Kidney epithelial cell (primary cell): ENCODE data around the gene PEX26. TPM values are rescaled to one million over a fixed set of nuclear protein-coding genes. Genes with fewer than 3 reads are reported as not detected.
"Not testable (repeated sequence)": the region's sequence is repeated elsewhere in the genome, so short reads cannot be mapped to it uniquely, and the experiment has no call there.

Experiments
- DNase-seq: peaks from one replicate; pipeline ENCODE4 v3.0.0-alpha.2; 2010; ENCODE audit warnings: low read depth
- H3K27me3 ChIP-seq: 2 replicates; pipeline ENCODE4 v1.6.0; 2011; ENCODE audit warnings: low read length; ENCODE audit not compliant: control insufficient read depth, insufficient read depth
- H3K36me3 ChIP-seq: 2 replicates; pipeline ENCODE4 v1.5.1; 2011; ENCODE audit warnings: low read length; ENCODE audit not compliant: control insufficient read depth, insufficient read depth
- H3K4me3 ChIP-seq: 2 replicates; pipeline ENCODE4 v1.5.1; 2011; ENCODE audit warnings: low read depth, mild to moderate bottlenecking, control low read depth, low read length
- total RNA-seq: library from RNA; depleted of rRNA; stranded (reverse); fragments of >200 nt; gene quantifications from 2 replicates; pipeline ENCODE4 v1.2.3, GENCODE V29; 2015
- TF ChIP-seq, protein P1 (sequence below): IDR thresholded peaks from 2 replicates; pipeline ENCODE4 v1.5.1; 2011; ENCODE audit warnings: mild to moderate bottlenecking, moderate library complexity, low read length, control low read depth, inconsistent platforms; ENCODE audit not compliant: insufficient read depth, poor library complexity, severe bottlenecking

Gene PEX26
- total RNA-seq, 1 donor from 2014 or later = 32.4 TPM

GRCh38 chr22:18073467-18073866 is 4.3 kb upstream of the PEX26 start:
- TF ChIP-seq, protein P1, sequence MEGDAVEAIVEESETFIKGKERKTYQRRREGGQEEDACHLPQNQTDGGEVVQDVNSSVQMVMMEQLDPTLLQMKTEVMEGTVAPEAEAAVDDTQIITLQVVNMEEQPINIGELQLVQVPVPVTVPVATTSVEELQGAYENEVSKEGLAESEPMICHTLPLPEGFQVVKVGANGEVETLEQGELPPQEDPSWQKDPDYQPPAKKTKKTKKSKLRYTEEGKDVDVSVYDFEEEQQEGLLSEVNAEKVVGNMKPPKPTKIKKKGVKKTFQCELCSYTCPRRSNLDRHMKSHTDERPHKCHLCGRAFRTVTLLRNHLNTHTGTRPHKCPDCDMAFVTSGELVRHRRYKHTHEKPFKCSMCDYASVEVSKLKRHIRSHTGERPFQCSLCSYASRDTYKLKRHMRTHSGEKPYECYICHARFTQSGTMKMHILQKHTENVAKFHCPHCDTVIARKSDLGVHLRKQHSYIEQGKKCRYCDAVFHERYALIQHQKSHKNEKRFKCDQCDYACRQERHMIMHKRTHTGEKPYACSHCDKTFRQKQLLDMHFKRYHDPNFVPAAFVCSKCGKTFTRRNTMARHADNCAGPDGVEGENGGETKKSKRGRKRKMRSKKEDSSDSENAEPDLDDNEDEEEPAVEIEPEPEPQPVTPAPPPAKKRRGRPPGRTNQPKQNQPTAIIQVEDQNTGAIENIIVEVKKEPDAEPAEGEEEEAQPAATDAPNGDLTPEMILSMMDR = no peak
- no peaks in the 10 kb centered on the region for H3K36me3 ChIP-seq
- no peak for DNase-seq
- no peaks in the 10 kb centered on the region for H3K27me3 ChIP-seq
- no peak overlapping the region for H3K4me3 ChIP-seq

DNA sequence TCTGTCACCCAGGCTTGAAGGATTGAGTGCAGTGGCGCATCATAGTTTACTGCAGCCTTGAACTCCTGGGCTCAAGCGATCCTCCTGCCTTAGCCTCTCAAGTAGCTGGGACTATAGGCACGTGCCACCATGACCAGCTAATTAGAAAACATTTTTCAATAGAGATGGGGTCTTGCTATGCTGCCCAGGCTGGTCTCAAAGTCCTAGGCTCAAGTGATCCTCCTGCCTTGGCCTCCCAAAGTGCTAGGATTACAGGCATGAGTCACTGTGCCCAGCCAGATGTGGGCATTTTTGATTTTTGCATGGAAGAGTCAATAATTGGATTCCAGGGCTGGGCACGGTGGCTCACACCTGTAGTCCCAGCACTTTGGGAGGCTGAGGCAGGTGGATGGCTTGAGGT is 3.9 kb upstream of the PEX26 start:
- not testable (repeated sequence) for DNase-seq, H3K36me3 ChIP-seq, H3K4me3 ChIP-seq, H3K27me3 ChIP-seq

DNA sequence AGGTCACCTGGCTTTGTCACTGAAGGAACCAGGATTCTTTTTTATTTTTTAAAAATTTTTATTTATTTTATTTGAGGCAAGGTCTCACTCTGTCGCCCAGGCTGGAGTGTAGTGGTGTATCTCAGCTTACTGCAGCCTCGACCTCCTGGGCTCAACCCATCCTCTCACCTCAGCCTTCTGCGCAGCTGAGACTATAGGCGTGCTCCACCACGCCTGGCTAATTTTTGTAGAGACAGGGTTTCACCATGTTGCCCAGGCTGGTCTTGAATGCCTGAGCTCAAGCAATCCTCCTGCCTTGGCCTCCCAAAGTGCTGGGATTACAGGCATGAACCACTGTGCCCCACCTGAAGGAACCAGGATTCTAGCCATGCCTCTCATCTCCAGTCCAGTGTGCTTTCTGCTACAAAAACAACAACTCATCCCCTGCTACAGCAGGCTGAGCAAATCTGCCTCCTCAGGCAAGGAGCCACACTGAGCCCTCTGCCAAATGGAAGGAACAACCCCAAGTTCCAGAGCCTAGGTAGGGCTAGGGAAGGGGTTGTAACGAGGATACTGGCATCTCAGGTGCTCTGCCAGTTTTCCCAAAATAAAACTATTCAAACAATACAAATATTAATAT is 2.6 kb upstream of the PEX26 start:
- H3K4me3 ChIP-seq = no peak overlapping the region
- H3K36me3 ChIP-seq = no peaks in the 10 kb centered on the region
- TF ChIP-seq, protein P1 = no peak
- no peaks in the 10 kb centered on the region for H3K27me3 ChIP-seq
- no peak for DNase-seq

- no peak for DNase-seq
- TF ChIP-seq, protein P1 = peak; percentile 74
- Histone ChIP-seq H3K27me3 (no peaks in the 10 kb centered on the region), H3K4me3 (no peak overlapping the region), H3K36me3 (no peaks in the 10 kb centered on the region)
Observed at GRCh38 chr22:18075720-18076497, 1.9 kb upstream of the PEX26 start.

DNA sequence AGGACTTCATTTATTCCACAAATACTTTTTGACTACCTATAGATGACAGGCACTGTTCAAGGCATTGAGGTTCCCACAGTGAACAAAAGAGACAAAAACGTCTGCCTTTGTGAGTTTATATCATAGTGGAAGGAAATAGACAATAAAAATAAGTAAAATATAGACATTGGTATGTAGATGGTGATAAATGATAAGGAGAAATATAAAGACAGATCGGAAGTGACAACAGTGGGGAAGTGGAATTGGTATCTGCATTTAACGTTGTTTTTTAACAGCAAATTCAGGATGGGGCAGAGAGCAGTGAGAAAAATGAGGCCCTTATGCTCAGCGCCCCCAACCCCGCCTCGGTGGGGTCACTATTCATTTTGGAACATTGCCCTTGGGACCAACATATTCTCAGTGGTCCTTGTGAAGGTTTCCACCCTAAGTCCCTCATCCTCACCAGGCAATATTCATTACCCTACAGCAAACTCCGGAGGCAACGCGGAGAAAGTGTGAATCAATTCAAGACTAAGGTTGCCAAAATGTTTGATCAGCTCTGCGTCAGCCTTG is 627 bp upstream of the PEX26 start:
- Histone ChIP-seq H3K4me3 (peak overlapping the region; percentile 89), H3K36me3 (no peaks in the 10 kb centered on the region), H3K27me3 (no peaks in the 10 kb centered on the region)
- DNase-seq = no peak
- TF ChIP-seq, protein P1 = no peak

DNA sequence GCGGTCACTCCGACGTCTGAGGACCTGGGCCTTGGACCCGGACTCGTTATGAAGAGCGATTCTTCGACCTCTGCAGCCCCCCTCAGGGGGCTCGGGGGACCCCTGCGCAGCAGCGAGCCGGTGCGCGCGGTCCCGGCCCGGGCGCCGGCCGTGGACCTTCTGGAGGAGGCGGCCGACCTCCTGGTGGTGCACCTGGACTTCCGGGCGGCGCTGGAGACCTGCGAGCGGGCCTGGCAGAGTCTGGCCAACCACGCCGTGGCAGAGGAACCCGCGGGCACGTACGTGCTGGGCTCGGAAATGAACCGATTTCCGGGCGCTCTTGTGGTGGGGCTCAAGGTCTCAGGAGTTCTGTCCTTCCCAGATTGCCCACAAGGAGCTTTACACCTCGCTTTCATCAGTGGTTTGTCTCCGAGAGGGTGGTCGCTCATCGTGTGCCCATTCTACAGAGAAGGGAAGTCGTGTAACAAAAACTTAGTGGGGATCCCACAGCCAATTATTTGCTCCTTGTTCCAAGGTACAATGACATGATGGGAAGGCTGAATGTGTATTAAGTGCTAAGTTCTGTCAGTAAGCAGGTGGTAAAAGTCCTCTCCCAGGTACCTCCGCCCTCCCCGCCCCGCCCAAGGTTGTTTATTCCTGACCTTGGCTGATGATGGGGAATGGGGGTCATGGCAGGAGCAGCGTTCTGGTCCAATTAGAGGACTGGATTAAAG is 695 bp downstream of the PEX26 start:
- no peak for DNase-seq
- Histone ChIP-seq H3K4me3 (peak overlapping the region; percentile 89), H3K27me3 (no peaks in the 10 kb centered on the region), H3K36me3 (no peaks in the 10 kb centered on the region)
- TF ChIP-seq, protein P1 = no peak
